ENCODE measurements around the gene NAPEPLD.
A peak's percentile ranks its signal among the peaks of the same experiment; 100 is the strongest.
"Not testable (repeated sequence)": the region's sequence is repeated elsewhere in the genome, so short reads cannot be mapped to it uniquely, and the experiment has no call there.

The NAPEPLD gene

GRCh38 chr7:103143868-103144267, 5.0 kb downstream of the NAPEPLD start:
- no peak for DNase-seq

- DNase-seq: no peak
Measured at GRCh38 chr7:103142494-103142893, 6.4 kb downstream of the NAPEPLD start.

DNA sequence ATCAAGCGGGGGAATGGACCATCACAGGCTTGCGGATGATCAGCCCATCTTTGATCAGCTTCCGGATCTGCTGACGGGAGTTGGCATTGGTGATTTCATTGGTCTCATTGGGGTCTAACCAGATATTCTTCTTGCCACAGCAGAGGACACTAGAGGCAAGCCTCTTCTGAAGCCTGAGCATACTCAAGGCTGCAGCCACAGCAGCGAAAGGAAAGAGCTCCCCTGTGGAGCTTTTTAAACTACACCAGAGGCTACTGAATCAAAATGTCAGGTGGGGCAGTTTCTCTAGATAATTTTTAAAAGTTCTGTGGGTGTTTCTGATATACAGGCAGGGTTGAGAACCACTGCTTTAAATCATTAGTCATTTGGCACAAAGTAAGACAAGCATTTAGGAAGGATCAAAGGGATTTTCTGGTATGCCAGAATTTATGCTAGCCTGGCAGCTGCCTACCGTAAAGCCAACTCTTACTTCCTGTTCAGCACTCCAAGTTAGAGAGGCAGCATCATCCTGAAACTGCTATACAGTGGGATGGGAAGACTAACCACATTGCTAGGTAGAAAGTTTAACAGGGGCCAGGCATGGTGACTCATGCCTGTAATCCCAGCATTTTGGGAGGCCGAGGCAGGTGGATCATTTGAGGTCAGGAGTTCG, 7.0 kb downstream of the NAPEPLD start:
- DNase-seq: no peak

DNA sequence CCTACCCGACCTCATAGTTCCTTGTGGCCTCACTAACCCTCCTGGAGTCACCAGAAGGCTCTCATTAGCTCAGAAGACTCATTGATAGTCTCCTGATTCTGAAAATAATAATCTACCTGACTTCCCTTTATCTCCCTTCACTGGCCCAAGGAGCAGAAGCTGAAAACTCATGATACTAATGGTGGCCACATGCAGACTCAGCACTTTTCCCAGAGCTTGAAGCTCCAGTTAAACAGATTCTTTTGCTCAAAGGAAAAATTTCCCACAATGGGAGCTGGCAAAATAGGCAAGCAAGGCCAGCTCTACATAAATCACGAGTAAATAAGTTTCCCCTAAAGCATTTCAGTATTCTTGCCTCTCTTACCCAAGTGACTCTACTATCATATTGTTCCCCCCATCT, 8.2 kb downstream of the NAPEPLD start:
- DNase-seq: no peak

DNA sequence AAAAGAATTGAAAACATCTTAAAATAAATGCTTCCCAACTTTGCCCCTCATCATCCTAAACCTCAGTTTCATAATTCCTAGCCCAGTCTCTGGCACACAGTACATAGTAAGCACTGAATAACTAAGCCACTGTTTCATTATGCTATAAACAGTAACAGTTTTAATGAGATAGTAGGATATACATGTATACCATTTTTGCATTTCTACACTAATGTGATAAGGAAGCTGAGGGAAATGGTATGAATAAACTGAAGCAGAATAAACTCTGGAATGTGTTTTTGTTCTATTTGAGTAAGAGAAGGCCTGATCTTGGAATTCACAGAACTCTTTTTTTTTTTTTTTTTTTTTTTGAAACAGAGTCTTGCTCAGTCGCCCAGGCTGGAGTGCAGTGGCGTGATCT, 8.8 kb downstream of the NAPEPLD start:
- DNase-seq: no peak

GRCh38 chr7:103134836-103135554, 13.9 kb downstream of the NAPEPLD start:
- DNase-seq: no peak

- no peak for DNase-seq
Measured at GRCh38 chr7:103132995-103133688, 15.8 kb downstream of the NAPEPLD start.

GRCh38 chr7:103130901-103131624, 17.8 kb downstream of the NAPEPLD start:
- DNase-seq: no peak

- DNase-seq: no peak
Measured at GRCh38 chr7:103129702-103130549, 19.0 kb downstream of the NAPEPLD start.

GRCh38 chr7:103127006-103127405, 21.9 kb downstream of the NAPEPLD start:
- DNase-seq: no peak

- DNase-seq: no peak
Measured at GRCh38 chr7:103124429-103124979, 24.4 kb downstream of the NAPEPLD start.

- DNase-seq: no peak
Measured at GRCh38 chr7:103123529-103123928, 25.4 kb downstream of the NAPEPLD start.

GRCh38 chr7:103121641-103122040, 27.3 kb downstream of the NAPEPLD start:
- DNase-seq: no peak

- no peak for DNase-seq
Measured at GRCh38 chr7:103120362-103120761, 28.5 kb downstream of the NAPEPLD start.

DNA sequence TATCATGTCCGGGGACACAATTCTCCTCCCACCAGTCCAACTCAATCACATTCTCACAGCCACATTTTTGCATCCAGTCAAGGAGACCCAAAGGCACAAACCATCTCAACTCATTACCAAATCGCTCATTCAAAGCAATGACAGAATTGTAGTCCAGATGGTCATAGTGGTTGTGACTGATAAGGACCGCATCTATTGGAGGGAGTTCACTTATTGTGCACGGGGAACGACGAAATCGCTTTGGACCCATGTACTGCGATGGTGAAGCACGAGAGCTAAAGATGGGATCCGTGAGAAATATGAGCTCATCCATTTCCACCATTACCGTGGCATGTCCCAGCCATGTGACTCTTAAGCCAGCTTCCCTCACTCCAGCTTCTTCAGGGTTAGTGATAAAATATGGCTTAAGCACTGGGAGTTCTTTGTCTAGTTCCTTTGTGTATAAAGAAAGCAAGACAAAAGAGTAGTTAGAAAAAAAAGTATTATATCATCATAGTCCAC, 29.1 kb downstream of the NAPEPLD start:
- no peak for DNase-seq

GRCh38 chr7:103117465-103117864, 31.4 kb downstream of the NAPEPLD start:
- no peak for DNase-seq

DNA sequence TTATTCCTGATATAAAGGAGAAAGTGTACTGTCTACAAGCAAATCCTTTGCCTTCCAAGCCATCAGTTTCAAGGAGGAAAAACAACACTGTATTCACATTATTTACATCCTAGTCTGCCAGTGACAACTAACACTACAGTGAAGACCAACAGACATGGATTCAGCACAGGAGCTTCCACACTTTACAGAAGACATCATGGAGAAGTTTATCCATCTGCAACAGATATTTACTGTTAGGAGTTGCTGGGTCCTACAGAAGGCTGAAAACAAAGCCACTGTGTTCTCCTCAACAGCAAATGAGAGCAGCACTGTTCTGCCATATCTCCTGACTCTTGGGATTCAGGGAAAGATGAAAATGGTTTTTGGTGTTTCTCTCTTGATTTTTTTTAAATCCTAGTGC, 31.9 kb downstream of the NAPEPLD start:
- DNase-seq: no peak

DNA sequence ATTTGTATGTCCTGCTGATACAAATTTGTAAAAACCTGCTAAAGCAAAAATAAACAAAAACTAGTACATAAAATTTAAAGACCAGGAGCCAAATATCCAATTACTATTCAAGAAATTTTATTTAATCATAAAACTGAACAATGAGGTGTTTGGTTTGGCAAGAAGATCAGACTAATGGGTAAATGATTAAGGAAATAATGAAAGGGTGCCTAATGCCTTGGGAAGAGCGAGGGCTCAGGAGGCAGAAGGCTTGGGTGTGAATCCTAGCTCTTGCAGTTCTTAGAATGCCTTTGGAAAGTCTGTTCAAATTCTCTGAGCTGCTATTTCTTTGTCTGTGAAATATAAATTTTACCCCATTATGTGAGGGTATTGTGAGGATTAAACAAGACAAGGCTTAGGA, 32.4 kb downstream of the NAPEPLD start:
- no peak for DNase-seq

- DNase-seq: no peak
Measured at GRCh38 chr7:103115771-103116170, 33.1 kb downstream of the NAPEPLD start.

DNA sequence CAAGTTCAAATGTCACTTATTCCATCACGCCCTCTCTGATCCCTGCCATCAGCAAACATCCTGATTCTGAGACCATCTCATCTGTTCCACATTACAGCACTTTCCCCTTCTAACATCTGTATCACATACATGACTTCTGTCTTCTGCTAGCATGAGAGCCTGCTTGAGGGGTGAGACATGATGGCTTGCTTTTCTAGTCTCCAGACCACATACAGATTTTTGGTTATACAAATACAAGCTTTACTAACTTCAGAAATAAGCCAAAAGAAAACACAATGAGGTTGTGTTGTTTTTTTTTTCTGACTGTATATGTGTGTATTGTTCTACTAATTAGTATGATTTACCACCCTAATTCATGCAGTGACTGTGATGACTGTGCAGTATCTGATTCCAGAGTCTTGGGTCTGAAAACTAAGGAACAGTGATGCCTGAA, 34.3 kb downstream of the NAPEPLD start:
- no peak for DNase-seq

DNA sequence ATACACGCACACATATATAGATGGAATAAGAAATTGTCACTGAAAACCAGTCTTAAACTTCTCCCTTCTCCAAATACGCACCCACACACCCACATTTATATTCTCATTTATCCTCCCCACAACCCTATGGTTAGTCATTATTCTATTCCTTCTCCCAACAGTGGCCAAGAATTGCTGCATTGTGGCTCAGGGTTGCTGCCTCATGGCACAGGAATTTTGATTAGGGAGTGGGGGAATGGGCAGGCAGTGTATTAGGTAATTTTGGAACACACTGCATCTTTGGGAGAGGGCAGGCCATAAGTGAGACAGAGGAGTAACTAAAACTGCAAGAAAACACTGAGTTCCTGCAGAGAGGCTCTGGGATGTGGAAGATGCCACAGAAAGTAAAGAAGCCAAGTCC, 35.7 kb downstream of the NAPEPLD start:
- peak; percentile 31 for DNase-seq

GRCh38 chr7:103106703-103107070, 42.2 kb downstream of the NAPEPLD start:
- not testable (repeated sequence) for DNase-seq
